ENCODE measurements around the gene CYP3A5. TPM values are rescaled to one million over a fixed set of nuclear protein-coding genes. Genes with fewer than 3 reads are reported as not detected.

The CYP3A5 gene
- total and polyA plus RNA-seq, 2 of the 13 experiments (the other 11 are each of a cell fraction or from before 2014, with no cell fraction given) = 5.7 to 9.3 TPM

- POLR2A ChIA-PET = interaction anchor here (2.9 kb wide), 1 partner anchor 56 kb away, joined by 18 read pairs; the partner anchor contains the start of gene ZNF655
- peaks cover 27% of the 10 kb centered on the region for H3K79me2 ChIP-seq (ENCODE audit: insufficient read depth, low read length)
- in situ Hi-C loops (cut with HindIII; ENCODE audit: extremely low pct_ligation_motif_present, low pct_unique_long_range_greater_than_20kb) (no loop called here), intact Hi-C loops (cut with micrococcal nuclease; ENCODE audit: unreplicated experiment) (no loop called here)
- H3K4me2 ChIP-seq (ENCODE audit: low read depth, low read length) = no peak overlapping the region
- peaks cover 3 to 12% of the 10 kb centered on the region in 2 experiments for H3K36me3 ChIP-seq (replicated peaks in 1 of 2; ENCODE audit: control insufficient read depth in 1 of 2, insufficient read depth in 2 of 2, low read length in 2 of 2)
- FAIRE-seq (no peak), DNase-seq (ENCODE audit: low spot score) (no peak), ATAC-seq (no peak)
- no peak overlapping the region for H3K27ac ChIP-seq (ENCODE audit: extremely low read length, insufficient read depth, low read length)
- no peaks in the 10 kb centered on the region for H4K20me1 ChIP-seq (ENCODE audit: insufficient read depth, low read length)
- no peaks in the 10 kb centered on the region for H3K9me3 ChIP-seq (ENCODE audit: low read length)
- CTCF ChIA-PET (ENCODE audit: low intra/inter-chr PET ratio, low total read pairs) = no interaction called here
- H2AFZ ChIP-seq (ENCODE audit: low read length) = no peak overlapping the region
- 82% methylated on average over 3 of the region's 3 CpGs for WGBS (ENCODE audit: low lambda C conversion rate)
- H3K4me1 ChIP-seq (ENCODE audit: insufficient read depth, low read length) = peaks cover 25% of the 10 kb centered on the region
- H3K27me3 ChIP-seq (ENCODE audit: control insufficient read depth in 1 of 2, insufficient read depth in 2 of 2, low read length in 2 of 2) = no peaks in the 10 kb centered on the region; a peak in 1 of 5 replicates
- no TSS peak for BruUV-seq (replicated peaks)
- no peak overlapping the region for H3K9ac ChIP-seq (ENCODE audit: insufficient read depth, low read depth, low read length)
- no peak overlapping the region for H3K4me3 ChIP-seq (replicated peaks in 1 of 3; ENCODE audit: insufficient read depth in 1 of 3, low read depth in 2 of 3, low read length in 3 of 3)
- no peak for TF ChIP-seq PHF20 (CRISPR knock-in tag; IDR thresholded peaks at IDR 0.05)
- TF ChIP-seq IRF1 (CRISPR knock-in tag; IDR thresholded peaks at IDR 0.05; ENCODE audit: low read depth) = no peak
- TF ChIP-seq NCOA2 (CRISPR knock-in tag; IDR thresholded peaks at IDR 0.05) = no peak
- TF ChIP-seq PBX3 (CRISPR knock-in tag; IDR thresholded peaks at IDR 0.05; ENCODE audit: borderline replicate concordance) = no peak
- TF ChIP-seq SKI (IDR thresholded peaks at IDR 0.05; ENCODE audit: partially characterized antibody) = no peak
- no peak for TF ChIP-seq DMAP1 (CRISPR knock-in tag; IDR thresholded peaks at IDR 0.05)
- no peak for TF ChIP-seq ZNF446 (CRISPR knock-in tag; IDR thresholded peaks at IDR 0.05)
- TF ChIP-seq NFKBIZ (CRISPR knock-in tag; IDR thresholded peaks at IDR 0.05) = no peak
These were observed 65.3 kb downstream of the CYP3A5 start for GRCh38 chr7:99614495-99614894.

GRCh38 chr7:99607548-99607947, 72.2 kb downstream of the CYP3A5 start:
- POLR2A ChIA-PET = no interaction called here
- no peak for ATAC-seq
- CTCF ChIA-PET (ENCODE audit: low intra/inter-chr PET ratio, low total read pairs) = no interaction called here
- no peak overlapping the region for H2AFZ ChIP-seq (ENCODE audit: low read length)
- no peak overlapping the region for H3K9ac ChIP-seq (ENCODE audit: insufficient read depth, low read depth, low read length)
- no peak overlapping the region for H3K4me3 ChIP-seq (replicated peaks in 1 of 3; ENCODE audit: insufficient read depth in 1 of 3, low read depth in 2 of 3, low read length in 3 of 3)
- H3K9me3 ChIP-seq (ENCODE audit: low read length) = no peaks in the 10 kb centered on the region
- no peaks in the 10 kb centered on the region for H3K79me2 ChIP-seq (ENCODE audit: insufficient read depth, low read length)
- H3K36me3 ChIP-seq (replicated peaks in 1 of 2; ENCODE audit: control insufficient read depth in 1 of 2, insufficient read depth in 2 of 2, low read length in 2 of 2) = no peaks in the 10 kb centered on the region
- H3K4me2 ChIP-seq (ENCODE audit: low read depth, low read length) = no peak overlapping the region
- H4K20me1 ChIP-seq (ENCODE audit: insufficient read depth, low read length) = no peaks in the 10 kb centered on the region
- H3K27me3 ChIP-seq (ENCODE audit: control insufficient read depth in 1 of 2, insufficient read depth in 2 of 2, low read length in 2 of 2) = no peaks in the 10 kb centered on the region
- WGBS (ENCODE audit: low lambda C conversion rate) = 54% methylated on average over 4 of the region's 9 CpGs
- no peak for FAIRE-seq
- no peak overlapping the region for H3K27ac ChIP-seq (ENCODE audit: extremely low read length, insufficient read depth, low read length)
- intact Hi-C loops (cut with micrococcal nuclease; ENCODE audit: unreplicated experiment) = no loop called here
- in situ Hi-C loops (cut with HindIII; ENCODE audit: extremely low pct_ligation_motif_present, low pct_unique_long_range_greater_than_20kb) = no loop called here
- no TSS peak for BruUV-seq (replicated peaks)
- H3K4me1 ChIP-seq (ENCODE audit: insufficient read depth, low read length) = peaks cover 25% of the 10 kb centered on the region
- DNase-seq (ENCODE audit: low spot score) = no peak
- no peak for TF ChIP-seq MXD3 (CRISPR knock-in tag; IDR thresholded peaks at IDR 0.05)
- no peak for TF ChIP-seq MAFG (CRISPR knock-in tag; IDR thresholded peaks at IDR 0.05)
- no peak for TF ChIP-seq SRSF9 (IDR thresholded peaks at IDR 0.05; ENCODE audit: borderline replicate concordance, insufficient read depth, low read depth, low read length, poor library complexity, severe bottlenecking)
- no peak for TF ChIP-seq SKI (IDR thresholded peaks at IDR 0.05; ENCODE audit: partially characterized antibody)
- no peak for TF ChIP-seq BATF2 (CRISPR knock-in tag; IDR thresholded peaks at IDR 0.05)
- TF ChIP-seq SALL1 (CRISPR knock-in tag; IDR thresholded peaks at IDR 0.05) = no peak
- TF ChIP-seq TBP (CRISPR knock-in tag; IDR thresholded peaks at IDR 0.05) = no peak
- TF ChIP-seq TRIM22 (IDR thresholded peaks at IDR 0.05) = no peak
- TF ChIP-seq NONO (IDR thresholded peaks at IDR 0.05) = no peak
- no peak for TF ChIP-seq NONO (CRISPR knock-in tag; conservative IDR thresholded peaks at IDR 0.05)

Data from HepG2 (cell line).